T-helper 2 cell treated with Interferon-gamma antibody and Interleukin-4, amounts not matched to agents 5 μg/mL and 100 μg/mL, for 36 hours (primary cell): ENCODE data around the gene CDH23.

ENCODE experiments used
- DNase-seq: peaks from one replicate; pipeline ENCODE4 v3.0.0; 2021; ENCODE audit warnings: low spot score
- H3K27ac Mint-ChIP-seq: one replicate; pipeline ENCODE4 v1.8.0; 2021; ENCODE audit warnings: mild to moderate bottlenecking, mixed read lengths
- H3K27me3 Mint-ChIP-seq: one replicate; pipeline ENCODE4 v1.8.0; 2021; ENCODE audit warnings: low read depth, mixed read lengths
- H3K36me3 Mint-ChIP-seq: one replicate; pipeline ENCODE4 v1.8.0; 2021; ENCODE audit warnings: low read depth, mixed read lengths
- H3K4me1 Mint-ChIP-seq: one replicate; pipeline ENCODE4 v1.8.0; 2021; ENCODE audit warnings: low read depth, mixed read lengths
- H3K4me3 Mint-ChIP-seq: one replicate; pipeline ENCODE4 v1.8.0; 2022; ENCODE audit warnings: mild to moderate bottlenecking, moderate library complexity, mixed read lengths
- H3K9me3 Mint-ChIP-seq: one replicate; pipeline ENCODE4 v1.8.0; 2021; ENCODE audit warnings: mixed read lengths

The CDH23 gene

DNA sequence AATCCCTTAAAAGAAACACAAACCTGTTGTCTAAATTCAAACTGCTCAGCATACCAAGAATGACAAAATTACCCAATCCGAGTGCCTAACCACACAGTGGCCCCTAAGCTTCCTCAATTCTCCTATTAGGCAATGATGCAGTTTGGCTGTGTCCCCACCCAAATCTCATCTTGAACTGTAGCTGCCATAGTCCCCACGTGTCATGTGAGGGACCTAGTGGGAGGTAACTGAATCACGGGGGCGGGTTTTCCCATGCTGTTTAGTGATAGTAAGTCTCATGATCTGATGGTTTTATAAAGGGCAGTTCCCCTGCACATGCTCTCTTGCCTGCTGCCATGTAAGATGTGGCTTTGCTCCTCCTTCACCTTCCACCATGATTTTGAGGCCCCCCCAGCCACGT, 432.5 kb downstream of the CDH23 start:
- H3K27me3 Mint-ChIP-seq: no peaks in the 10 kb centered on the region
- H3K9me3 Mint-ChIP-seq: no peaks in the 10 kb centered on the region
- DNase-seq: no peak
- no peak overlapping the region for H3K27ac Mint-ChIP-seq
- peaks cover 4% of the 10 kb centered on the region for H3K4me1 Mint-ChIP-seq
- no peak overlapping the region for H3K4me3 Mint-ChIP-seq
- H3K36me3 Mint-ChIP-seq: peaks cover 45% of the 10 kb centered on the region

GRCh38 chr10:71829896-71830295, 433.2 kb downstream of the CDH23 start:
- Mint-ChIP-seq H3K36me3 (peaks cover 45% of the 10 kb centered on the region), H3K9me3 (no peaks in the 10 kb centered on the region), H3K4me1 (peaks cover 4% of the 10 kb centered on the region), H3K27me3 (no peaks in the 10 kb centered on the region), H3K4me3 (no peak overlapping the region), H3K27ac (no peak overlapping the region)
- no peak for DNase-seq

GRCh38 chr10:71830726-71831125, 434.0 kb downstream of the CDH23 start:
- no peak overlapping the region for H3K27ac Mint-ChIP-seq
- no peak for DNase-seq
- H3K4me1 Mint-ChIP-seq: peaks cover 4% of the 10 kb centered on the region
- no peak overlapping the region for H3K4me3 Mint-ChIP-seq
- H3K9me3 Mint-ChIP-seq: no peaks in the 10 kb centered on the region
- H3K27me3 Mint-ChIP-seq: no peaks in the 10 kb centered on the region
- H3K36me3 Mint-ChIP-seq: peaks cover 41% of the 10 kb centered on the region

DNA sequence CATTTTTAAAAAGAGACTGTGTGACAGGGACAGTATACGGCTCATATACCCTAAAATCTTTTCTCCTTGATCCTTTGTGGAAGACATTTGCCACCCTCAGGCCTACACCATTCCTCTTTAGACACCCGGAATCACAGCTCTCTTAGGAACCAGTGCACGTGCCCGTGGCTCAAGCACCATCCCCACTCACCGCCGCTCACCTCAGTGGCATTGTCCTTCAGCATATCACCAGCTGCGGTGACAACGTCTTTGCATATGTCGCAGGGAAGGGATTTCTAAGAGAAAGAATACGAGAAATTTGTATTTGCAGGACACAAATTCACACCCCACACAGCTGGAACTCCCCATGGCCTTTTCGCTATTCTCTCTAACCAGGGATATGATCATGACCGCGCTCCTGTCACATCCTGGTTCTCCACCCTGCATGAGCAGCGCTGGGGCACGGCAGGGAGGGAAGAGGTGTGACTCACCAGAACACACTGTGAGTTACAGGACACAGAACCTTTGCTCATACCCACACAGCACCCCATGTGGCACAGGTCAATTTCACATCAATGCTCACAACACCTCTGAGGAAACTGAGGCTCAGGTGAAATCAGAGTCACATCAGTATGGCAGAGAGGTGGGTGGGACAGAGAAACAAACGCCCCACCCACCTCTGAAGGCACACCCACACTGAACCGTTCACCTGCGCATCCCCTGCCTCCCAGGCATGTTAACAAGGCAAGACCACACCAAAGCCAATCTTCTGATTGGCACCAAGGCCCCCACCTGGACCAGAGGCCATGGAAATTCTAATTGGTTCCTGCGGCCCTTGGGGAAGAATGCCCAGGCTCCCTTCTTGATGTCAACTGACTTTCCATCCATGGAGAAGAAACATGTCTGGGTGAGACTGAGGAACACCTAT, 435.2 kb downstream of the CDH23 start:
- H3K27ac Mint-ChIP-seq: no peak overlapping the region

DNA sequence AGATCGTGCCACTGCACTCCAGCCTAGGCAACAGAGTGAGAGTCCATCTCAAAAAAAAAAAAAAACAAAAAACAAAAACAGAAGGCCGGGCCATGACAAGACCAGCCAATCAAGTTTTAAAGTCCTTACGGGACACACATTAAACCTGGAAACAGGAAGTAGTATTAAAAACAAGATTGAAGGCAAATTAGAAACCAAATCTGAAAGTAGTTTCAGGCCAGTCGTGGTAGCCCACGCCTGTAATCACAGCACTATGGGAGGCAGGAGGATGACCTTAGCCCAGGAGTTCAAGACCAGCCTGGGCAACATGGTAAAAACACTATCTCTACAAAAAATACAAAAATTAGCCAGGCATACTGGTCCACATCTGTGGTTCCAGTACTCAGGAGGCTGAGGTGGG, 436.2 kb downstream of the CDH23 start:
- Mint-ChIP-seq H3K9me3 (no peaks in the 10 kb centered on the region), H3K36me3 (peaks cover 26% of the 10 kb centered on the region), H3K4me3 (no peak overlapping the region), H3K4me1 (peaks cover 8% of the 10 kb centered on the region), H3K27ac (no peak overlapping the region), H3K27me3 (no peaks in the 10 kb centered on the region)
- no peak for DNase-seq

More for the DNA sequence above, 435.2 kb downstream of the CDH23 start:
- DNase-seq: no peak
- Mint-ChIP-seq H3K27me3 (no peaks in the 10 kb centered on the region), H3K4me3 (no peak overlapping the region), H3K9me3 (no peaks in the 10 kb centered on the region), H3K36me3 (peaks cover 30% of the 10 kb centered on the region), H3K4me1 (peaks cover 5% of the 10 kb centered on the region)

DNA sequence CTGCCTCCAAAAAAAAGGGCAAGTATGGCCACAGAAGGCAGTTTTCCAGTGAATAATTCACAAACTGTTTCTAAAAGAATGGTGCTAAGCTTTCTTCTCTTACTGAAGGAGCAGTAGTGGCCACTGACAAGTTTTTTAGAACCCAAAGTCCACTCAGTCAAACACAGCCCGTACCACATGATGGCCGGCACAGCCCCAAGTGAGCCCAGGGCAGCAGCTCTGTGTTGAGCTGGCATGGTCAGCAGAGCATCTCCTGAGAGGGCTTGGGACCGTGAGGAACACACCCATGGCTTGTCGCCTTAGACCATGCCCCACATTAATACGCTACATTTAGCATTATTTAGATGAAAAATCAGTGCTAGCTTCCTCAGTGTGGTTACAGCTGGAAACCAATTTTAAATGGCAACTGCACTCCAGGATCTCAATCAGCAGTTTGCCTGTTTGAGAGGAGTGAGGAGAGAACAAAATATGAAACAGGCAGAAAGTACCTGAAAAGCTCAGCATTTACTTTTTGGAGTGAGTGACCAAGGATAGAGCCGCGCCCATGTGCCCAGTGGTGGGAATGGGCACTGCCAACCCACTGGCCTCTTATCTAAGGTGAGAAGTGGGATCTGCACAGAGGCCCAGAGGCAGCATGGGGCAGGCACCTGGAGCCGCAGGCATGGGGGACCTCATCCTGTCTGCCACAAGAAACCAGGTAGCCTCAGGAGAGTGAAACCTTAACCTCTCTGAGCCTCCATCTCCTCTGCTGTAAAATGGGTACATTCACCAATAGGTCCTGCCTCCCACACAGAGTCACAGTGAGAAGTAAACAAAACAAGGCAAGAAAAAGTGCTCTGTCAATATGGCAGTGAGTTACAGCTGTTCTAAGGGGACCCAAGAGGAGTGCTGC, 437.0 kb downstream of the CDH23 start:
- no peak for DNase-seq
- peaks cover 9% of the 10 kb centered on the region for H3K4me1 Mint-ChIP-seq
- no peak overlapping the region for H3K27ac Mint-ChIP-seq
- no peaks in the 10 kb centered on the region for H3K27me3 Mint-ChIP-seq
- peaks cover 25% of the 10 kb centered on the region for H3K36me3 Mint-ChIP-seq
- H3K9me3 Mint-ChIP-seq: no peaks in the 10 kb centered on the region
- H3K4me3 Mint-ChIP-seq: no peak overlapping the region

DNA sequence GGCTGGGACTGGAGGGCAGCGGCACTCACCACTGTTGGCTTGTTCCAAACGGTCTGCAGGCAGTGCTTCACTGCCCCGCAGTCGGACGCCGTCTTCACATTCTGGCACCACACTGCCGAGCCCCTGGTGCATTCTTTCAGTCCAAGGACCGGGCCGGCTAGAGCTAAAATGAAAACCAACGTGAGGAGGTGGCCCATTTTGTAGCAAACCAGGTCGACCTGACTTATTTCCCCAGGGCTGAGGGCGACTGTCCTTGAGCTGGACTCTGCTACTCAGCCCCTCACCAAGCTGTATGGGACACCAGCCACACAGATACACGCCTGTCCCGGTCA, 437.6 kb downstream of the CDH23 start:
- Mint-ChIP-seq H3K27me3 (no peaks in the 10 kb centered on the region), H3K36me3 (peaks cover 21% of the 10 kb centered on the region), H3K4me1 (peaks cover 12% of the 10 kb centered on the region), H3K4me3 (no peak overlapping the region), H3K9me3 (no peaks in the 10 kb centered on the region), H3K27ac (no peak overlapping the region)
- no peak for DNase-seq

- peaks cover 7% of the 10 kb centered on the region for H3K36me3 Mint-ChIP-seq
- no peak overlapping the region for H3K4me3 Mint-ChIP-seq
- H3K27ac Mint-ChIP-seq: no peak overlapping the region
- H3K27me3 Mint-ChIP-seq: no peaks in the 10 kb centered on the region
- H3K4me1 Mint-ChIP-seq: peaks cover 12% of the 10 kb centered on the region
- no peak for DNase-seq
- H3K9me3 Mint-ChIP-seq: no peaks in the 10 kb centered on the region
These were observed 439.2 kb downstream of the CDH23 start for GRCh38 chr10:71835671-71836595.

GRCh38 chr10:71836596-71836974, 439.9 kb downstream of the CDH23 start:
- peaks cover 6% of the 10 kb centered on the region for H3K36me3 Mint-ChIP-seq
- H3K27me3 Mint-ChIP-seq: no peaks in the 10 kb centered on the region
- H3K27ac Mint-ChIP-seq: no peak overlapping the region
- H3K9me3 Mint-ChIP-seq: no peaks in the 10 kb centered on the region
- no peak for DNase-seq
- H3K4me3 Mint-ChIP-seq: no peak overlapping the region
- peaks cover 12% of the 10 kb centered on the region for H3K4me1 Mint-ChIP-seq

- Mint-ChIP-seq H3K27ac (no peak overlapping the region), H3K4me3 (no peak overlapping the region), H3K4me1 (peaks cover 12% of the 10 kb centered on the region), H3K9me3 (no peaks in the 10 kb centered on the region), H3K27me3 (no peaks in the 10 kb centered on the region), H3K36me3 (no peaks in the 10 kb centered on the region)
- DNase-seq: no peak
These were observed 440.5 kb downstream of the CDH23 start for GRCh38 chr10:71837098-71837827.

GRCh38 chr10:71838264-71839211, 441.8 kb downstream of the CDH23 start:
- no peak overlapping the region for H3K27ac Mint-ChIP-seq
- H3K27me3 Mint-ChIP-seq: no peaks in the 10 kb centered on the region
- no peak overlapping the region for H3K4me3 Mint-ChIP-seq
- H3K36me3 Mint-ChIP-seq: no peaks in the 10 kb centered on the region
- DNase-seq: no peak
- H3K9me3 Mint-ChIP-seq: no peaks in the 10 kb centered on the region
- peaks cover 8% of the 10 kb centered on the region for H3K4me1 Mint-ChIP-seq

DNA sequence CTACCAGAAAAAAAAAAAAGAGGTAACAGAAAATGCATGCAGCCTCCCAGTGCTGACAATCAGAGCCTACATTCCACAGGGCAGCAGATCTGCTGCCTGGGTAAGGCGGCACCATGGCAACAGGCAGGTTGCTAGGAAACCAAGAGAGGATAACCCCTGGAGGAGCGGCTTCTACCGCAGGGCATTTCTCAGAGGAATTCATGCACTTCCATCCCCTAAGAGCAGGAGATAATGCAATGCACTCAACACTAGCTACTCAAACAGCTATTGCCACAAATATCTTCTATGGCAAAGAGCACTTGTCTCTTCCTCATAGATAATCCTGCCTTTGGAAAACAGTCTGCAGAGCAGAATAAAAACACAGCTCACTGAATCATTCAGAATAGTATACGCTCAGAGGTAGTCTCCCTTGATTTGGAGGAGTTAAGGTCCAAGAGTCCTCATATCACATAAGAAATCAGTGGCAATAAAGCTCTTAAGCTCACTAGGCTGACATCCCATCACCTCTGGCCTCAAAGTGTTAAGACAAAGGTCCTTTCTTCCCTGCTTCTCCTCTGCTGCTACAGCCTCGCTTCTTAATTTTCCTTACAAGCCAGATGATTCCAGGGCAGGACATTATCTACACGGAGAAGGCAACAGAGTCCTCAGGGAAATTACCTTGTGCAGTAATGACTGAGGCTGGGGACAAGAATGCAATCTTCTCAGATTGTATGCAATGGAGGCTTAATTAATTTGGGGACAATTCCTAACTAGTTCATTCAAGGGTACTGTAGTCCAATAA, 443.6 kb downstream of the CDH23 start:
- no peaks in the 10 kb centered on the region for H3K9me3 Mint-ChIP-seq
- no peak for DNase-seq
- no peaks in the 10 kb centered on the region for H3K36me3 Mint-ChIP-seq
- H3K4me3 Mint-ChIP-seq: no peak overlapping the region
- H3K4me1 Mint-ChIP-seq: peaks cover 10% of the 10 kb centered on the region
- H3K27me3 Mint-ChIP-seq: no peaks in the 10 kb centered on the region
- H3K27ac Mint-ChIP-seq: no peak overlapping the region
